Measurements from ENCODE around the gene PLAGL1. TPM values are rescaled to one million over a fixed set of nuclear protein-coding genes. Genes with fewer than 3 reads are reported as not detected.

Gene PLAGL1
- total and polyA plus RNA-seq, 2 donors (not counting 1 experiment from before 2014, with no cell fraction given), result 23.6 to 36.0 TPM

- ATAC-seq (ENCODE audit: low read depth) (no peak), DNase-seq (no peak)
- TF ChIP-seq CTCF (IDR thresholded peaks at IDR 0.05) (no peak), EZH2 (IDR thresholded peaks at IDR 0.05; ENCODE audit: borderline replicate concordance, insufficient read depth, low read depth, low read length, poor library complexity, severe bottlenecking) (no peak)
- no peak overlapping the region for H3K27ac Mint-ChIP-seq
- H3K4me1 Mint-ChIP-seq, result peaks cover 16% of the 10 kb centered on the region
- Histone ChIP-seq H3K79me2 (ENCODE audit: control insufficient read depth, insufficient read depth, low read length) (no peaks in the 10 kb centered on the region), H4K20me1 (ENCODE audit: control insufficient read depth, insufficient read depth, low read length, poor library complexity, severe bottlenecking) (no peaks in the 10 kb centered on the region), H3K27me3 (replicated peaks in 1 of 4; ENCODE audit: control extremely low read depth in 1 of 4, control insufficient read depth in 3 of 4, insufficient read depth in 4 of 4, low read length in 3 of 4) (no peaks in the 10 kb centered on the region), H2AFZ (ENCODE audit: insufficient read depth, low read depth, low read length, poor library complexity, severe bottlenecking) (no peak overlapping the region), H3K27ac (ENCODE audit: low read length in 2 of 2) (no peak overlapping the region), H3K4me2 (replicated peaks; ENCODE audit: low read depth, low read length, poor library complexity, severe bottlenecking) (no peak overlapping the region), H3K4me3 (ENCODE audit: control extremely low read depth in 1 of 5, extremely low read depth in 1 of 5, insufficient read depth in 1 of 5, low read depth in 2 of 5, low read length in 4 of 5) (no peak overlapping the region), H3K9me3 (ENCODE audit: control extremely low read depth in 1 of 3, control insufficient read depth in 2 of 3, insufficient read depth in 1 of 3, low read length in 2 of 3) (peaks cover 4 to 9% (median 6%) of the 10 kb centered on the region in 3 donors), H3K36me3 (replicated peaks in 1 of 2; ENCODE audit: control extremely low read depth in 1 of 2, control insufficient read depth in 1 of 2, extremely low read depth in 1 of 2, insufficient read depth in 2 of 2, low read length in 1 of 2) (no peaks in the 10 kb centered on the region), H3K9ac (ENCODE audit: low read length) (no peak overlapping the region), H3K4me1 (ENCODE audit: control insufficient read depth in 2 of 2, insufficient read depth in 2 of 2, low read length in 2 of 2) (peaks cover 11 to 13% of the 10 kb centered on the region in 2 donors)
- POLR2A ChIA-PET, result no interaction called here
- no peaks in the 10 kb centered on the region for H3K27me3 Mint-ChIP-seq
- H3K9me3 Mint-ChIP-seq (ENCODE audit: insufficient read depth), result peaks cover 3% of the 10 kb centered on the region
- intact Hi-C loops (cut with micrococcal nuclease), result no loop called here
- CTCF ChIA-PET, result interaction anchor here (1.5 kb wide), 1 partner anchor 95 kb away, joined by 5 read pairs; no protein-coding TSS in a partner anchor
- WGBS (ENCODE audit: insufficient coverage), result 87% methylated on average over 3 of the region's 4 CpGs
- H3K4me3 Mint-ChIP-seq, result no peak overlapping the region
These were observed 27.4 kb upstream of the PLAGL1 start for GRCh38 chr6:144035416-144035815.

GRCh38 chr6:144033816-144034735, 26.0 kb upstream of the PLAGL1 start:
- Mint-ChIP-seq H3K27ac (no peak overlapping the region), H3K27me3 (no peaks in the 10 kb centered on the region), H3K9me3 (ENCODE audit: insufficient read depth) (peaks cover 3% of the 10 kb centered on the region), H3K4me1 (peaks cover 16% of the 10 kb centered on the region), H3K4me3 (no peak overlapping the region)
- Histone ChIP-seq H3K36me3 (replicated peaks in 1 of 2; ENCODE audit: control extremely low read depth in 1 of 2, control insufficient read depth in 1 of 2, extremely low read depth in 1 of 2, insufficient read depth in 2 of 2, low read length in 1 of 2) (no peaks in the 10 kb centered on the region), H3K9me3 (ENCODE audit: control extremely low read depth in 1 of 3, control insufficient read depth in 2 of 3, insufficient read depth in 1 of 3, low read length in 2 of 3) (peaks cover 4 to 9% (median 6%) of the 10 kb centered on the region in 3 donors), H3K27me3 (replicated peaks in 1 of 4; ENCODE audit: control extremely low read depth in 1 of 4, control insufficient read depth in 3 of 4, insufficient read depth in 4 of 4, low read length in 3 of 4) (no peaks in the 10 kb centered on the region), H4K20me1 (ENCODE audit: control insufficient read depth, insufficient read depth, low read length, poor library complexity, severe bottlenecking) (no peaks in the 10 kb centered on the region), H3K79me2 (ENCODE audit: control insufficient read depth, insufficient read depth, low read length) (no peaks in the 10 kb centered on the region), H3K4me1 (ENCODE audit: control insufficient read depth in 2 of 2, insufficient read depth in 2 of 2, low read length in 2 of 2) (peaks cover 11 to 13% of the 10 kb centered on the region in 2 donors), H3K4me3 (ENCODE audit: control extremely low read depth in 1 of 5, extremely low read depth in 1 of 5, insufficient read depth in 1 of 5, low read depth in 2 of 5, low read length in 4 of 5) (no peak overlapping the region), H3K9ac (ENCODE audit: low read length) (no peak overlapping the region), H3K27ac (ENCODE audit: low read length in 2 of 2) (no peak overlapping the region), H2AFZ (ENCODE audit: insufficient read depth, low read depth, low read length, poor library complexity, severe bottlenecking) (no peak overlapping the region), H3K4me2 (replicated peaks; ENCODE audit: low read depth, low read length, poor library complexity, severe bottlenecking) (no peak overlapping the region)
- no peak for TF ChIP-seq EZH2 (IDR thresholded peaks at IDR 0.05; ENCODE audit: borderline replicate concordance, insufficient read depth, low read depth, low read length, poor library complexity, severe bottlenecking)
- TF ChIP-seq CTCF (IDR thresholded peaks at IDR 0.05), result no peak
- ChIA-PET POLR2A (no interaction called here), CTCF (interaction anchor here (1.1 to 1.3 kb wide), 2 partner anchors 23 to 30 kb away, joined by 3 read pairs; no protein-coding TSS in a partner anchor)
- WGBS (ENCODE audit: insufficient coverage), result 80% methylated on average over 2 of the region's 4 CpGs
- intact Hi-C loops (cut with micrococcal nuclease), result no loop called here
- ATAC-seq (ENCODE audit: low read depth), result no peak
- DNase-seq, result no peak
